Anterior cingulate cortex (tissue), 58 donors: ENCODE measurements around the gene GNG12.

Source experiments
- DNase-seq, 58 donors: peaks; one replicate each; lab custom pipeline; 2025; lab: John Stamatoyannopoulos, UW

GNG12 gene

GRCh38 chr1:67759692-67760029, 73.6 kb downstream of the GNG12 start:
- DNase-seq: no peak

- DNase-seq: no peak
Observed at GRCh38 chr1:67759066-67759465, 74.2 kb downstream of the GNG12 start.

GRCh38 chr1:67755619-67756018, 77.6 kb downstream of the GNG12 start:
- DNase-seq: no peak

GRCh38 chr1:67755160-67755559, 78.1 kb downstream of the GNG12 start:
- no peak for DNase-seq

GRCh38 chr1:67754526-67754920, 78.7 kb downstream of the GNG12 start:
- no peak for DNase-seq

GRCh38 chr1:67753776-67754525, 79.3 kb downstream of the GNG12 start:
- no peak for DNase-seq

GRCh38 chr1:67752306-67752705, 81.0 kb downstream of the GNG12 start:
- no peak for DNase-seq

GRCh38 chr1:67750691-67751054, 82.6 kb downstream of the GNG12 start:
- no peak for DNase-seq

- peak in 2 of 58 donors; percentile 42 to 64 for DNase-seq
Observed at GRCh38 chr1:67749844-67750690, 83.2 kb downstream of the GNG12 start.

GRCh38 chr1:67749263-67749843, 83.9 kb downstream of the GNG12 start:
- DNase-seq: no peak

- no peak for DNase-seq
Observed at GRCh38 chr1:67748630-67749029, 84.6 kb downstream of the GNG12 start.

GRCh38 chr1:67747671-67748546, 85.4 kb downstream of the GNG12 start:
- no peak for DNase-seq

- no peak for DNase-seq
Observed at GRCh38 chr1:67745875-67746698, 87.2 kb downstream of the GNG12 start.

- no peak for DNase-seq
Observed at GRCh38 chr1:67743072-67743725, 90.1 kb downstream of the GNG12 start.

- no peak for DNase-seq
Observed at GRCh38 chr1:67741736-67742135, 91.5 kb downstream of the GNG12 start.

GRCh38 chr1:67741121-67741520, 92.1 kb downstream of the GNG12 start:
- no peak for DNase-seq

GRCh38 chr1:67740543-67740942, 92.7 kb downstream of the GNG12 start:
- no peak for DNase-seq

GRCh38 chr1:67739361-67739760, 93.9 kb downstream of the GNG12 start:
- DNase-seq: no peak

GRCh38 chr1:67738401-67738800, 94.9 kb downstream of the GNG12 start:
- no peak for DNase-seq
